GM12891 (cell line): ENCODE data around the gene PKDREJ.

Source experiments
- DNase-seq: peaks from one replicate; pipeline ENCODE4 v3.0.0; 2011; ENCODE audit warnings: low spot score; ENCODE audit not compliant: insufficient read length
- FAIRE-seq: peaks from 2 replicates; lab custom pipeline; 2011; peaks lifted over from hg19 to GRCh38; lab: Jason Lieb, UNC
- PAX5 ChIP-seq: IDR thresholded peaks from 2 replicates; pipeline ENCODE4 v1.6.1; 2011; ENCODE audit warnings: low read length, moderate library complexity, mild to moderate bottlenecking; ENCODE audit not compliant: insufficient read depth, severe bottlenecking
- POLR2A ChIP-seq: IDR thresholded peaks from 2 replicates; pipeline ENCODE4 v1.6.1; 2011; ENCODE audit warnings: low read depth, low read length, control low read depth
- POLR2AphosphoS5 ChIP-seq: IDR thresholded peaks from 2 replicates; pipeline ENCODE4 v1.6.1; 2011; ENCODE audit warnings: low read depth, low read length, control low read depth
- POU2F2 ChIP-seq: IDR thresholded peaks from 2 replicates; pipeline ENCODE4 v1.6.1; 2011; ENCODE audit warnings: low read depth, mild to moderate bottlenecking, control low read depth, low read length, moderate library complexity
- SPI1 ChIP-seq: IDR thresholded peaks from 2 replicates; pipeline ENCODE4 v1.6.1; 2011; ENCODE audit warnings: low read depth, low read length, control low read depth
- TAF1 ChIP-seq: IDR thresholded peaks from 2 replicates; pipeline ENCODE4 v1.6.1; 2011; ENCODE audit warnings: low read depth, low read length, control low read depth

The PKDREJ gene

GRCh38 chr22:46290121-46290842, 27.1 kb upstream of the PKDREJ start:
- TF ChIP-seq POU2F2, result no peak
- TF ChIP-seq POLR2A, result no peak
- TF ChIP-seq TAF1, result no peak
- no peak for TF ChIP-seq PAX5
- no peak for TF ChIP-seq POLR2AphosphoS5
- no peak for TF ChIP-seq SPI1
- no peak for FAIRE-seq
- DNase-seq, result no peak

- FAIRE-seq (no peak), DNase-seq (no peak)
- TF ChIP-seq TAF1 (no peak), POLR2A (no peak), POU2F2 (no peak), SPI1 (no peak), PAX5 (no peak), POLR2AphosphoS5 (no peak)
Observed at GRCh38 chr22:46289244-46289891, 26.2 kb upstream of the PKDREJ start.

- FAIRE-seq (no peak), DNase-seq (no peak)
Observed at GRCh38 chr22:46288846-46289243, 25.7 kb upstream of the PKDREJ start.

GRCh38 chr22:46287873-46288751, 25.0 kb upstream of the PKDREJ start:
- TF ChIP-seq POLR2A (peak; percentile 93), POLR2AphosphoS5 (peak; percentile 94), TAF1 (peak; percentile 69), POU2F2 (peak; percentile 51; the same call in 1 of the 2 replicates), PAX5 (peak; percentile 34), SPI1 (no peak)

More at GRCh38 chr22:46288846-46289243, 25.7 kb upstream of the PKDREJ start:
- TF ChIP-seq POU2F2, result no peak
- TF ChIP-seq TAF1, result no peak
- no peak for TF ChIP-seq POLR2A
- no peak for TF ChIP-seq SPI1
- TF ChIP-seq POLR2AphosphoS5, result no peak
- no peak for TF ChIP-seq PAX5

GRCh38 chr22:46286941-46287872, 24.1 kb upstream of the PKDREJ start:
- no peak for TF ChIP-seq POU2F2
- no peak for TF ChIP-seq POLR2A
- no peak for TF ChIP-seq PAX5
- no peak for TF ChIP-seq POLR2AphosphoS5
- no peak for TF ChIP-seq SPI1
- TF ChIP-seq TAF1, result no peak
- FAIRE-seq (peak; percentile 61), DNase-seq (no peak)

More at GRCh38 chr22:46287873-46288751, 25.0 kb upstream of the PKDREJ start:
- peak; percentile 95 for FAIRE-seq
- peak; percentile 94 for DNase-seq

- DNase-seq (no peak), FAIRE-seq (no peak)
- TF ChIP-seq POU2F2 (no peak), TAF1 (no peak), POLR2A (no peak), PAX5 (no peak), POLR2AphosphoS5 (no peak), SPI1 (no peak)
Observed at GRCh38 chr22:46286006-46286405, 22.9 kb upstream of the PKDREJ start.

- FAIRE-seq (no peak), DNase-seq (no peak)
- TF ChIP-seq PAX5, result no peak
- TF ChIP-seq TAF1, result no peak
- TF ChIP-seq POLR2AphosphoS5, result no peak
- no peak for TF ChIP-seq SPI1
- no peak for TF ChIP-seq POLR2A
- no peak for TF ChIP-seq POU2F2
Observed at GRCh38 chr22:46281866-46282678, 18.9 kb upstream of the PKDREJ start.
